K562 treated with DMSO at 1 percent for 12 hours (cell line): ENCODE data around the gene SUPT20HL2. TPM values are rescaled to one million over a fixed set of nuclear protein-coding genes. Genes with fewer than 3 reads are reported as not detected.

Source experiments
- total RNA-seq: library from RNA; unstranded; fragments of 300-600 nt; gene quantifications from 2 replicates; pipeline ENCODE4 v1.2.3, GENCODE V29; 2022; ENCODE audit not compliant: insufficient read depth

The SUPT20HL2 gene
- not detected in 2 replicates for total RNA-seq

DNA sequence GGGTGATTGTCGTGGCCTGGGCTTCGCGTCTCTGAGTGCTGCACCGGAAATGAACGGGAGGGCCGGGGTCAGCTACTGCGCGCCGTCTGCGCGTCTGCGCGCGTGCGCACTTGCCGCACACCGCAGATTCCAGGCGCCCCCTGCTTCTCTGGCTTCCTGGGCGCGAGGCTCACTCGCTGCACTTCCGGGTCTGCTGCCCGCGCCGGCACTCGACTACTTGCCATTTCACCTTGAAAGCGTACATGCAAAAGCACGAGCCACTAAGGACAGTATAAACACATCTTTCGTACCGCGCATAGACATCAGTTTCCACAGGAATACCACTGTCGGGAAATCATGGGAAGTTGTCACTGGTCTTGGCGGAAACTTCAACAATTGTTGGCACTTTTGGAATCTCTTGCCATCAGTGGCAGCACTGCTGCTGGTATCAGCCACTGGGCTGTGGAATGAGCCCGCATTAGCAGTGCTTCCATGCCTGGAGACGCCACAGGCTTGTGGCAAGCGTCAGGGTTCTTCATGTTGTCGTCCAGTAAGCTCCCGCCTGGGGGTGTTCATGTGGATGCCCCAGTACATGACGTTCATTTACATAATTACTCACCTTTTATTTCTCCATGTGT, at the start of gene SUPT20HL2:
SUPT20HL2 (minus strand) TSS at position 51 of the 617 bp plus-strand sequence. CDS start 754 bp downstream, outside the sequence.

DNA sequence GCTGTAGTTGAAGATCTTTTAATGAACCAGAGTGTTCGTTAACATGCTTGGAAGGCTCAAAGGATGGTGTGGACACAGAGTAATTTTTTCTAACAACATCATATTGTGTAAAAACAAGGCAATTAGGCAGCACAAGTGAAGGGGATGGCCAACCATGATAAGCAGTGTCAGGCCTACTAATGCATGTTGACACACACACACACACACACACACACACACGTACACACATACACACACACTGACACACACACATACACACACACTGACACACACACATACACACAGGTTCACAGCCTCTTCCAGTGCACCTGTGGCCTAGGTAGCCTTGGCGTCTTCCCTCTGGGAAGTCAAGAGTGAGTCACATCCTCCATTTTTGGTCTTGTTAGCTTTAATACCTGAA, 46.4 kb upstream of the SUPT20HL2 start, which contains the start of gene SUPT20HL1:
SUPT20HL1 (plus strand) TSS at position 368 of the 400 bp plus-strand sequence. CDS start 2,122 bp downstream, outside the sequence.

Other genes with a start within 250 kb of the SUPT20HL2 start
- gene ZFX, start 164.3 kb downstream of the SUPT20HL2 start, total RNA-seq = 2.1 and 20.8 TPM in 2 replicates
- not detected in 2 replicates for gene SUPT20HL1, start 46.6 kb upstream of the SUPT20HL2 start, total RNA-seq
- 0.47 and 2.3 TPM in 2 replicates for gene PDK3, start 151.2 kb upstream of the SUPT20HL2 start, total RNA-seq